Ishikawa (cell line): ENCODE measurements around the gene PLEKHA1.

Source experiments
- CEBPB ChIP-seq: IDR thresholded peaks from 2 replicates; pipeline ENCODE4 v1.6.1; 2012
- CREB1 ChIP-seq: IDR thresholded peaks from 2 replicates; pipeline ENCODE4 v1.6.1; 2012; ENCODE audit warnings: low read depth
- EGR1 ChIP-seq: IDR thresholded peaks from 2 replicates; pipeline ENCODE4 v1.6.1; 2012
- EP300 ChIP-seq: IDR thresholded peaks from 2 replicates; pipeline ENCODE4 v1.6.1; 2012; ENCODE audit warnings: borderline replicate concordance
- FOXM1 ChIP-seq: IDR thresholded peaks from 2 replicates; pipeline ENCODE4 v1.6.1; 2012; ENCODE audit warnings: low read depth, borderline replicate concordance
- NFIC ChIP-seq: IDR thresholded peaks from 2 replicates; pipeline ENCODE4 v1.6.1; 2012
- RAD21 ChIP-seq: IDR thresholded peaks from 2 replicates; pipeline ENCODE4 v1.6.1; 2012; ENCODE audit warnings: low read depth
- TAF1 ChIP-seq: IDR thresholded peaks from 2 replicates; pipeline ENCODE4 v1.6.1; 2012; ENCODE audit warnings: low read depth, mild to moderate bottlenecking
- TCF12 ChIP-seq: IDR thresholded peaks from 2 replicates; pipeline ENCODE4 v1.6.1; 2012; ENCODE audit warnings: low read depth
- TEAD4 ChIP-seq: IDR thresholded peaks from 2 replicates; pipeline ENCODE4 v1.6.1; 2012
- YY1 ChIP-seq: IDR thresholded peaks from 2 replicates; pipeline ENCODE4 v1.6.1; 2012; ENCODE audit warnings: low read depth
- ZBTB7A ChIP-seq: IDR thresholded peaks from 2 replicates; pipeline ENCODE4 v1.6.1; 2012; ENCODE audit warnings: low read depth
- TF ChIP-seq, protein P1 (sequence below): IDR thresholded peaks from 2 replicates; pipeline ENCODE4 v1.6.1; 2012
- TF ChIP-seq, protein P2 (sequence below): IDR thresholded peaks from 2 replicates; pipeline ENCODE4 v1.6.1; 2012
- TF ChIP-seq, protein P3 (sequence below): IDR thresholded peaks from 2 replicates; pipeline ENCODE4 v1.6.1; 2012; ENCODE audit warnings: low read depth, mild to moderate bottlenecking

Gene PLEKHA1

DNA sequence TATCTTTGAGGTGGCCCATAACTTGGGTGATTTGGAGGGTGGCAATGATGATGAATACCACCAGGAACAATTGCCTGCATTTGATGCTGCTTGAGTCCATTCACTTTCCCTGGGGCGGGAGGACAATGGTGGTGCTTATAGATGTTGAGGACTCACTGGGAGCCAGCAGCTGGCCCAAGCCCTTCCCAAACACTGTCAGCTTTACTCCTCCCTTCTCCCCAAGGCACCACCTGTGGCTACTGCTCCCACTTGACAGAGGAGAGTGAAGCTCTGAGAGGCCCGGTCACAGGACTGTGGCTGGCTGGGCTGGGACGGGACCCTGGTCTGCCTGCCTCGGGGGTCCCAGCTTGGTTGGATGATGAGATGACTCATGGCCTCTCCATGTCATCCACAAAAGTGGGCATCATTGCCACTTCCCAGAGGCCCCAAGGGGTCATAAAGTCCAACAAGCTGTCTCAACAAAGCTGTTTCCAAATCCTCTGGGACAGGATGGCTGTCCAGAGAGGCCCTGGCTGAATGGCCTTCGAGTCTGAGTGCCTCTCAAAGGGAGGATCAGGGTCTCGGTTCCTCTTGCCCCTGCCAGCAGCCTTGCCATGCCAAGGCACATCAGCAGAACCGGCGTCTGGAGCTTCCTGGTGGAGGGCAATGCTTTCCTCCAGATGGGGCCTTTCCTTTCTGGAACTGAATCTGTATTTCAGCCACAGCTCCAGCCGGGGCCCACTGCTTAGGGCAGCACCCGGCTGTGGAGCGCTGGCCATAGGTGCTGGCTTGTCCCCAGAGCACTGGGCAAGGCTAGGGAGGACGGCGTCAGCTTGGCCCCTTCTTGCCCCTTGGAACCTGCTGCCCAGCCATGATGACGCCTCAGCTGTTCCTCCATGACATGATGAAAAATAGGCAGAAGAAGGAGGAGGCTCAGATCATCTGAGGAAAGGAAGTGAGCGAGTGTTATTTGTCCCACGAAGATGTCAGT is 47.0 kb upstream of the PLEKHA1 start:
- TF ChIP-seq CREB1 (no peak), FOXM1 (no peak), TCF12 (no peak), CEBPB (no peak), TEAD4 (no peak), ZBTB7A (no peak), TAF1 (no peak), NFIC (no peak), EP300 (no peak), YY1 (no peak), RAD21 (no peak), EGR1 (no peak)
- TF ChIP-seq, protein P1, sequence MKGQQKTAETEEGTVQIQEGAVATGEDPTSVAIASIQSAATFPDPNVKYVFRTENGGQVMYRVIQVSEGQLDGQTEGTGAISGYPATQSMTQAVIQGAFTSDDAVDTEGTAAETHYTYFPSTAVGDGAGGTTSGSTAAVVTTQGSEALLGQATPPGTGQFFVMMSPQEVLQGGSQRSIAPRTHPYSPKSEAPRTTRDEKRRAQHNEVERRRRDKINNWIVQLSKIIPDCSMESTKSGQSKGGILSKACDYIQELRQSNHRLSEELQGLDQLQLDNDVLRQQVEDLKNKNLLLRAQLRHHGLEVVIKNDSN, result no peak
- TF ChIP-seq, protein P2, sequence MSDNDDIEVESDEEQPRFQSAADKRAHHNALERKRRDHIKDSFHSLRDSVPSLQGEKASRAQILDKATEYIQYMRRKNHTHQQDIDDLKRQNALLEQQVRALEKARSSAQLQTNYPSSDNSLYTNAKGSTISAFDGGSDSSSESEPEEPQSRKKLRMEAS, result no peak
- TF ChIP-seq, protein P3, sequence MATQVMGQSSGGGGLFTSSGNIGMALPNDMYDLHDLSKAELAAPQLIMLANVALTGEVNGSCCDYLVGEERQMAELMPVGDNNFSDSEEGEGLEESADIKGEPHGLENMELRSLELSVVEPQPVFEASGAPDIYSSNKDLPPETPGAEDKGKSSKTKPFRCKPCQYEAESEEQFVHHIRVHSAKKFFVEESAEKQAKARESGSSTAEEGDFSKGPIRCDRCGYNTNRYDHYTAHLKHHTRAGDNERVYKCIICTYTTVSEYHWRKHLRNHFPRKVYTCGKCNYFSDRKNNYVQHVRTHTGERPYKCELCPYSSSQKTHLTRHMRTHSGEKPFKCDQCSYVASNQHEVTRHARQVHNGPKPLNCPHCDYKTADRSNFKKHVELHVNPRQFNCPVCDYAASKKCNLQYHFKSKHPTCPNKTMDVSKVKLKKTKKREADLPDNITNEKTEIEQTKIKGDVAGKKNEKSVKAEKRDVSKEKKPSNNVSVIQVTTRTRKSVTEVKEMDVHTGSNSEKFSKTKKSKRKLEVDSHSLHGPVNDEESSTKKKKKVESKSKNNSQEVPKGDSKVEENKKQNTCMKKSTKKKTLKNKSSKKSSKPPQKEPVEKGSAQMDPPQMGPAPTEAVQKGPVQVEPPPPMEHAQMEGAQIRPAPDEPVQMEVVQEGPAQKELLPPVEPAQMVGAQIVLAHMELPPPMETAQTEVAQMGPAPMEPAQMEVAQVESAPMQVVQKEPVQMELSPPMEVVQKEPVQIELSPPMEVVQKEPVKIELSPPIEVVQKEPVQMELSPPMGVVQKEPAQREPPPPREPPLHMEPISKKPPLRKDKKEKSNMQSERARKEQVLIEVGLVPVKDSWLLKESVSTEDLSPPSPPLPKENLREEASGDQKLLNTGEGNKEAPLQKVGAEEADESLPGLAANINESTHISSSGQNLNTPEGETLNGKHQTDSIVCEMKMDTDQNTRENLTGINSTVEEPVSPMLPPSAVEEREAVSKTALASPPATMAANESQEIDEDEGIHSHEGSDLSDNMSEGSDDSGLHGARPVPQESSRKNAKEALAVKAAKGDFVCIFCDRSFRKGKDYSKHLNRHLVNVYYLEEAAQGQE, result no peak

DNA sequence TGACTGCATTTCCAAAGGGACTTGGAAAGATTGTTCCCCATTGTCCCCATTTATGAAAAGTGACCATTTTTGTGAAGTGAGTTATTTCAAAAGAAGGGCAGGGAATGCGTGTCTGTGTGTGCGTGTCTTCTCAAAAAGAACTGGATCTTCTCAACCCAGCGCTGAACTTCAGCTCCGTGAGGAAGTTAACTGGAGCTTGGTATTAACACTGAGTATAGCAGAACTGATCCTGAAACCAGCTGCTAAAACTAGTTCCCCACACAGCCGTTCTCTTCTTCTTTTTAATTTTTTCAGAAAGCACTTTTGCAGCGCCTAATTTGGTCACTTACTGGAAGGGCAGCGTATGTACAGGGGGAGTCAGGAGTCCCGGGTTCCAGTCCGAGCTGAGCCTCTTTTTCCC is 45.8 kb upstream of the PLEKHA1 start:
- no peak for TF ChIP-seq NFIC
- TF ChIP-seq RAD21, result no peak
- TF ChIP-seq CREB1, result no peak
- no peak for TF ChIP-seq CEBPB
- TF ChIP-seq, protein P3, result no peak
- no peak for TF ChIP-seq TAF1
- TF ChIP-seq EGR1, result no peak
- no peak for TF ChIP-seq TCF12
- no peak for TF ChIP-seq TEAD4
- no peak for TF ChIP-seq EP300
- TF ChIP-seq, protein P1, result no peak
- TF ChIP-seq ZBTB7A, result no peak
- no peak for TF ChIP-seq YY1
- TF ChIP-seq, protein P2, result no peak
- TF ChIP-seq FOXM1, result no peak

DNA sequence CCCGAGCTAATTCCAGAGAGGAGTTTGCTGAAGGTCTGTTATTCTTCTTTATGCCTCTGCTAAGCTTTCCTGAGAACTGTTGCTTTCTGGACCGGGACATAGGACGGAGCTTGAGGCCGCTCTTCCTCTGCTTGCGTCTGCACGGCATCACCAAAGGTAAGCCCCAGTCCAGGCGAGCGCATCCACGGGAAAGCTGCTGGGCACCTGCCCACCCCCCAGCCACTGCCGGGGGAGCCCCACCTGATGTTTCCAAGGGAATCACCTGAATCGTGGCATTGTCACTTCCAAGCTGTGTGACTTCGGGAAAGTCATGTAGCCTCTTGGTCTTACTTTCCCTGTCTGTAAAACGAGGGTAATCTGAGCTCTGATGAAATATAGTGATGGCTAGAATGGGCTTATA is 45.1 kb upstream of the PLEKHA1 start:
- TF ChIP-seq, protein P3, result no peak
- TF ChIP-seq TEAD4, result no peak
- TF ChIP-seq EP300, result no peak
- no peak for TF ChIP-seq FOXM1
- TF ChIP-seq ZBTB7A, result no peak

DNA sequence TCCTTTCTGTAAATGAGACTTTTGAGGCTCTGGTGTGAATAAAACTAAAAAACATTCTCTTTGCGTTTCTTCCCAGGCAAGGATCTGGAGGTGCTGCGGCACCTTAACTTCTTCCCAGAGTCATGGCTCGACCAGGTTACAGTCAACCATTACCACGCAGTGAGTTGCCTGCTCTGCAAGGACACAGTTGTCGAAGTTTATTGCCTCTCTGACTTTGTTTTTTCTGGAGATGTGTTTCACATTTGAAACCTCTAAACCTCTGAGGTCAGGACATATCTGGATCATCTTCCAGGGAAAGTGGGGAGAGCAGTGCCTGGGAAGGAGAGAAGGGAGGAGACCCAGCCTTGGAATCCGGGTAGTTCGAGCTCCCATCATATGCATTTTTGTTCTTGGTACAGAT is 43.4 kb upstream of the PLEKHA1 start:
- TF ChIP-seq TCF12 (no peak), CEBPB (no peak), FOXM1 (no peak), EP300 (no peak), TAF1 (no peak), ZBTB7A (no peak), TEAD4 (no peak), RAD21 (no peak), CREB1 (no peak), NFIC (no peak)
